ENCODE data around the gene CLTCL1.

Gene CLTCL1

GRCh38 chr22:19244600-19245352 lies 46.7 kb downstream of the CLTCL1 start:
- DNase-seq, result peak in 1 of 2 experiments; percentile 37

- DNase-seq, result no peak
Observed at GRCh38 chr22:19242699-19243098, 48.8 kb downstream of the CLTCL1 start.

GRCh38 chr22:19241593-19241906 lies 50.0 kb downstream of the CLTCL1 start:
- DNase-seq, result no peak

- DNase-seq, result no peak
Observed at GRCh38 chr22:19240813-19241592, 50.5 kb downstream of the CLTCL1 start.

- DNase-seq, result no peak
Observed at GRCh38 chr22:19239464-19239863, 52.1 kb downstream of the CLTCL1 start.

GRCh38 chr22:19238900-19239299 lies 52.6 kb downstream of the CLTCL1 start:
- DNase-seq, result no peak

GRCh38 chr22:19235874-19236273 lies 55.6 kb downstream of the CLTCL1 start:
- no peak for DNase-seq

GRCh38 chr22:19234126-19234896 lies 57.2 kb downstream of the CLTCL1 start:
- no peak for DNase-seq

GRCh38 chr22:19233189-19233661 lies 58.3 kb downstream of the CLTCL1 start:
- no peak for DNase-seq

GRCh38 chr22:19232623-19233022 lies 58.9 kb downstream of the CLTCL1 start:
- no peak for DNase-seq

- DNase-seq, result no peak
Observed at GRCh38 chr22:19231986-19232385, 59.5 kb downstream of the CLTCL1 start.

- no peak for DNase-seq
Observed at GRCh38 chr22:19229600-19229999, 61.9 kb downstream of the CLTCL1 start.

GRCh38 chr22:19228179-19228578 lies 63.3 kb downstream of the CLTCL1 start:
- no peak for DNase-seq

GRCh38 chr22:19226428-19226827 lies 65.1 kb downstream of the CLTCL1 start:
- DNase-seq, result no peak

- DNase-seq, result no peak
Observed at GRCh38 chr22:19225560-19225959, 66.0 kb downstream of the CLTCL1 start.

GRCh38 chr22:19224985-19225384 lies 66.5 kb downstream of the CLTCL1 start:
- DNase-seq, result no peak

- no peak for DNase-seq
Observed at GRCh38 chr22:19224557-19224956, 67.0 kb downstream of the CLTCL1 start.

GRCh38 chr22:19223617-19224016 lies 67.9 kb downstream of the CLTCL1 start:
- DNase-seq, result no peak

GRCh38 chr22:19223110-19223509 lies 68.4 kb downstream of the CLTCL1 start:
- DNase-seq, result no peak

- DNase-seq, result no peak
Observed at GRCh38 chr22:19222242-19223005, 69.1 kb downstream of the CLTCL1 start.

- DNase-seq, result no peak
Observed at GRCh38 chr22:19220867-19221266, 70.7 kb downstream of the CLTCL1 start.

GRCh38 chr22:19218541-19219233 lies 72.8 kb downstream of the CLTCL1 start:
- DNase-seq, result no peak
